ENCODE data around the gene DUSP2. TPM values are rescaled to one million over a fixed set of nuclear protein-coding genes. Genes with fewer than 3 reads are reported as not detected.

DUSP2 gene
- total RNA-seq, 1 donor from 2014 or later = 1.1 TPM

GRCh38 chr2:96124406-96125265 lies 20.6 kb downstream of the DUSP2 start:
- no peaks in the 10 kb centered on the region for H3K4me1 Mint-ChIP-seq
- H3K27me3 Mint-ChIP-seq (ENCODE audit: low read depth) = peaks cover 37% of the 10 kb centered on the region
- no peaks in the 10 kb centered on the region for H3K9me3 Mint-ChIP-seq
- no peak for DNase-seq (ENCODE audit: low read depth, low spot score)
- no peaks in the 10 kb centered on the region for H3K36me3 Mint-ChIP-seq (ENCODE audit: low read depth)
- no peak overlapping the region for H3K27ac Mint-ChIP-seq (ENCODE audit: unreplicated experiment)
- no peak for TF ChIP-seq CTCF (conservative IDR thresholded peaks at IDR 0.05)
- no peak overlapping the region for H3K4me3 Mint-ChIP-seq

GRCh38 chr2:96123936-96124335 lies 21.3 kb downstream of the DUSP2 start:
- no peaks in the 10 kb centered on the region for H3K36me3 Mint-ChIP-seq (ENCODE audit: low read depth)
- no peak for TF ChIP-seq CTCF (conservative IDR thresholded peaks at IDR 0.05)
- H3K4me3 Mint-ChIP-seq = no peak overlapping the region
- no peak for DNase-seq (ENCODE audit: low read depth, low spot score)
- no peaks in the 10 kb centered on the region for H3K4me1 Mint-ChIP-seq
- peaks cover 41% of the 10 kb centered on the region for H3K27me3 Mint-ChIP-seq (ENCODE audit: low read depth)
- no peak overlapping the region for H3K27ac Mint-ChIP-seq (ENCODE audit: unreplicated experiment)
- no peaks in the 10 kb centered on the region for H3K9me3 Mint-ChIP-seq

GRCh38 chr2:96123290-96123689 lies 21.9 kb downstream of the DUSP2 start:
- Mint-ChIP-seq H3K4me3 (no peak overlapping the region), H3K36me3 (ENCODE audit: low read depth) (no peaks in the 10 kb centered on the region), H3K27me3 (ENCODE audit: low read depth) (peaks cover 43% of the 10 kb centered on the region), H3K27ac (ENCODE audit: unreplicated experiment) (no peak overlapping the region), H3K4me1 (no peaks in the 10 kb centered on the region), H3K9me3 (no peaks in the 10 kb centered on the region)
- no peak for DNase-seq (ENCODE audit: low read depth, low spot score)
- no peak for TF ChIP-seq CTCF (conservative IDR thresholded peaks at IDR 0.05)

GRCh38 chr2:96122391-96122790 lies 22.8 kb downstream of the DUSP2 start:
- H3K4me3 Mint-ChIP-seq = no peak overlapping the region
- H3K27ac Mint-ChIP-seq (ENCODE audit: unreplicated experiment) = no peak overlapping the region
- no peaks in the 10 kb centered on the region for H3K36me3 Mint-ChIP-seq (ENCODE audit: low read depth)
- peaks cover 47% of the 10 kb centered on the region for H3K27me3 Mint-ChIP-seq (ENCODE audit: low read depth)
- H3K4me1 Mint-ChIP-seq = peaks cover 4% of the 10 kb centered on the region
- no peak for TF ChIP-seq CTCF (conservative IDR thresholded peaks at IDR 0.05)
- no peaks in the 10 kb centered on the region for H3K9me3 Mint-ChIP-seq
- no peak for DNase-seq (ENCODE audit: low read depth, low spot score)

- peaks cover 45% of the 10 kb centered on the region for H3K27me3 Mint-ChIP-seq (ENCODE audit: low read depth)
- no peak overlapping the region for H3K27ac Mint-ChIP-seq (ENCODE audit: unreplicated experiment)
- DNase-seq (ENCODE audit: low read depth, low spot score) = no peak
- no peaks in the 10 kb centered on the region for H3K36me3 Mint-ChIP-seq (ENCODE audit: low read depth)
- H3K4me3 Mint-ChIP-seq = no peak overlapping the region
- no peak for TF ChIP-seq CTCF (conservative IDR thresholded peaks at IDR 0.05)
- peaks cover 6% of the 10 kb centered on the region for H3K4me1 Mint-ChIP-seq
- H3K9me3 Mint-ChIP-seq = no peaks in the 10 kb centered on the region
Observed at GRCh38 chr2:96121414-96121813, 23.8 kb downstream of the DUSP2 start.

Measured in neural crest cell (in vitro differentiated cells).